ENCODE results near the gene AHDC1. TPM values are rescaled to one million over a fixed set of nuclear protein-coding genes. Genes with fewer than 3 reads are reported as not detected.

AHDC1 gene
- total and polyA plus RNA-seq, 2 of the 13 experiments (the other 11 are each of a cell fraction or from before 2014, with no cell fraction given): 1.0 to 2.7 TPM

DNA sequence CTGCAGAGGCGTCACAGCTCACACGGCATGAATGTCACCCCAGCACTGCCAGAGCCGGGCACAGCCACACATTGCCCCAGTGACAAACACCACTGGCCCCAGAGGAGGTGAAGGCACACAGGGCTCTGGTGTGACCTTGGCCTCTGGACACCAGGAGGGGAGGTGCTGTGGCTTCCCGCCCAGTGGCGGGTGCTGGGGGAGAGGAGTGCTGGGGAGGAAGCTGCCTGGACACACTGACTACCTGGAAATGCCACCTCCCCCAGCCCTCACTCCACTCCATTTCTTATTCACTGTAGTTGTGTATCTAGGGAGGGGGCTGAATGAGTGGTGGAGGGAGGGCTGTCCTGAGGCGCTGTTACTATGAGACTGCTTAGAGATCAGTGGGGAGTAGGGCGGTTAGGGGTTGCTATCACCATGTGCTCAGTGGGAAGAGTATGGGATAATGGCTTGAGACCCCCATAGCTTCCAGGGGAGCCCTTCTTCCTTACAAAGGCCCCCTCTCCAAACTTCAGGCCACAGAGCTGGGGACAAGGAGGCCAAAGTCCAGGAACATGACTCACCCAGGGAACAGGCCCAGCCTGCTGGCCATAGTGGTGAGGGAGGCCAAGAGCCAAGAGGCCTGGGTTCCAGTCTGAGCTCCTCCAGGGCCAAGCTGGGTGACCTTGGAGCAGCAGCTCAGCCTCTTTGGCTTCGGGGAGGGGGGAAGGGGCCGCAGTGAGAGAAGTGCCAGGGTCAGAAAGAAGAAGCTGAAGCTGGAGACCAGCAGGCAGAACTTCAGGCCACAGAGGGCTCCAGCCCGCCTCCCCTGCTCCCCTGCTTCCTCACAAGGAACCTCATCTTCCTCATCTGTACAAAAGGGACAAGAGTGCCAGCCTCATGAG, 40.1 kb downstream of the AHDC1 start (continued):
- TF ChIP-seq ZMYM4 (CRISPR knock-in tag; IDR thresholded peaks at IDR 0.05) (peak; percentile 72), ZNF543 (CRISPR knock-in tag; IDR thresholded peaks at IDR 0.05) (no peak), MXD4 (CRISPR knock-in tag; IDR thresholded peaks at IDR 0.05) (peak; percentile 84), CENPBD1 (CRISPR knock-in tag; IDR thresholded peaks at IDR 0.05; ENCODE audit: borderline replicate concordance, low read depth) (no peak), HNF4G (IDR thresholded peaks at IDR 0.05; ENCODE audit: borderline replicate concordance, low read depth, low read length) (peak; percentile 93), HNF4G (CRISPR knock-in tag; IDR thresholded peaks at IDR 0.05; ENCODE audit: borderline replicate concordance, low read depth) (peak; percentile 99), REL (CRISPR knock-in tag; conservative IDR thresholded peaks at IDR 0.05) (no peak), PAXIP1 (CRISPR knock-in tag; conservative IDR thresholded peaks at IDR 0.05) (peak; percentile 96), PITX1 (CRISPR knock-in tag; IDR thresholded peaks at IDR 0.05) (peak; percentile 91), ZMAT3 (CRISPR knock-in tag; conservative IDR thresholded peaks at IDR 0.05) (0 out of 2 replicates have a peak, but pooled peaks have one; percentile 7), KDM6A (CRISPR knock-in tag; IDR thresholded peaks at IDR 0.05; ENCODE audit: low read depth) (peak; percentile 92), ZNF605 (CRISPR knock-in tag; IDR thresholded peaks at IDR 0.05) (peak; percentile 94), MXI1 (IDR thresholded peaks at IDR 0.05; ENCODE audit: borderline replicate concordance, low read depth, low read length) (peak; percentile 75; the same call in 1 of the 3 replicates), MAZ (IDR thresholded peaks at IDR 0.05; ENCODE audit: borderline replicate concordance, low read depth, low read length) (peak; percentile 91; the same call in 1 of the 2 replicates), MAZ (CRISPR knock-in tag; IDR thresholded peaks at IDR 0.05; ENCODE audit: low read depth) (peak; percentile 89), ZBED4 (CRISPR knock-in tag; IDR thresholded peaks at IDR 0.05; ENCODE audit: borderline replicate concordance) (peak; percentile 30; the same call in 1 of the 2 replicates), ZNF136 (CRISPR knock-in tag; IDR thresholded peaks at IDR 0.05; ENCODE audit: low read depth) (0 out of 2 replicates have a peak, but pooled peaks have one; percentile 52), ZNF776 (CRISPR knock-in tag; IDR thresholded peaks at IDR 0.05) (no peak), DDIT3 (CRISPR knock-in tag; IDR thresholded peaks at IDR 0.05) (no peak), MLX (CRISPR knock-in tag; IDR thresholded peaks at IDR 0.05) (peak; percentile 89)

All from HepG2 (cell line).